ENCODE results near the gene CDON.

The CDON gene

DNA sequence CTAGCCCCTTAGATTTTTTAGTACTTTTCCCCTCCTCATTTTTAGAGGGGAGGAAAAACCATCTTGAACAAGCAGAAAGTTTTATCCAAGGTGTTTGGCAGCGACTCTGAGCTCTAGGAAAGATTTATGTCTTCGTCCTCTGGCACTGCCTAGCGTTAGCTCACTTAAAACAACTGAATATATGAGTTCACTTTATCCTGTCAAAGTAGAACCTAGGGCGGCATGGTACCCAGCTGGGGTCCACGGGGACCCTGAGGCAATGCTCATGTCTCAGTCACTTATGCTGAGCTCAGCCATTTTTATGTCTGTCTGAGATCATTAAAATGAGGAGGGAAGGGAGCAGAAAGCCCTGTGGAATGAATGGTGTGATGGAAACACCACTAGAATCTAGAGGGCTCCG lies 131.0 kb downstream of the CDON start:
- TF ChIP-seq, protein P1, sequence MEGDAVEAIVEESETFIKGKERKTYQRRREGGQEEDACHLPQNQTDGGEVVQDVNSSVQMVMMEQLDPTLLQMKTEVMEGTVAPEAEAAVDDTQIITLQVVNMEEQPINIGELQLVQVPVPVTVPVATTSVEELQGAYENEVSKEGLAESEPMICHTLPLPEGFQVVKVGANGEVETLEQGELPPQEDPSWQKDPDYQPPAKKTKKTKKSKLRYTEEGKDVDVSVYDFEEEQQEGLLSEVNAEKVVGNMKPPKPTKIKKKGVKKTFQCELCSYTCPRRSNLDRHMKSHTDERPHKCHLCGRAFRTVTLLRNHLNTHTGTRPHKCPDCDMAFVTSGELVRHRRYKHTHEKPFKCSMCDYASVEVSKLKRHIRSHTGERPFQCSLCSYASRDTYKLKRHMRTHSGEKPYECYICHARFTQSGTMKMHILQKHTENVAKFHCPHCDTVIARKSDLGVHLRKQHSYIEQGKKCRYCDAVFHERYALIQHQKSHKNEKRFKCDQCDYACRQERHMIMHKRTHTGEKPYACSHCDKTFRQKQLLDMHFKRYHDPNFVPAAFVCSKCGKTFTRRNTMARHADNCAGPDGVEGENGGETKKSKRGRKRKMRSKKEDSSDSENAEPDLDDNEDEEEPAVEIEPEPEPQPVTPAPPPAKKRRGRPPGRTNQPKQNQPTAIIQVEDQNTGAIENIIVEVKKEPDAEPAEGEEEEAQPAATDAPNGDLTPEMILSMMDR (conservative IDR thresholded peaks at IDR 0.05), result no peak
- H3K27ac ChIP-seq, result no peak overlapping the region

DNA sequence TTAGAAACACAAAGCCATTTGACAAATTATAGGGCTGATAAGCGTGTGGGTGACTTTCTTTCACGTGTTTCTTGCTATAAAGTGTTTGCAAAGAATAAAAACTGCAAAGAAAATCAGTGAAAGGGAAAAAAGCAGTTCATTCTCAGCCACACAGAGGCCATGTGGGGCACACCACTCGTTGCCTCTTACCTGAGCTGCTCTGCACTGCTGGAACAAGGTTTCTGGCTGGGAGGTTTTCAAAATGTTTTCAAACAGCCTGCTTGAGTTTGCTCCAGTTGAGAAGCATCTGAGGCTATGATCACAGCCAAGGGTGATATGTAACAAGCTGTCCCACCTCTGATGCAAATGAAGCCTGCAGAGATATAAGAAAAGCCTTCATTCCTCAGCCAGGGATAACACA lies 131.6 kb downstream of the CDON start:
- no peak overlapping the region for H3K27ac ChIP-seq

DNA sequence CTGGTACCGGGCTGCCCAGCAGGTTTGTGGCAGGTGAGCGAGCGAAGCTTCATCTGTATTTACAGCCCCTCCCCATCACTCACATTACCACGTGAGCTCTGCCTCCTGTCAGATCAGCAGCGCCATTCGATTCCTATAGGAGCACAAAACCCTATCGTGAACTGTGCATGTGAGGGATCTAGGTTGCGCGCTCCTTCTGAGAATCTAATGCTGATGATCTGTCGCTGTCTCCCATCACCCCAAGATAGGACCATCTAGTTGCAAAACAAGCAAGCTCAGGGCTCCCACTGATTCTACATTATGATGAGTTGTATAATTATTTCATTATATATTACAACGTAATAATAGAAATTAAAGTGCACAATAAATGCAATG lies 132.6 kb downstream of the CDON start:
- TF ChIP-seq, protein P1 (conservative IDR thresholded peaks at IDR 0.05), result no peak
- H3K27ac ChIP-seq, result no peak overlapping the region

More for the DNA sequence above, 131.6 kb downstream of the CDON start:
- TF ChIP-seq, protein P1 (conservative IDR thresholded peaks at IDR 0.05), result no peak

DNA sequence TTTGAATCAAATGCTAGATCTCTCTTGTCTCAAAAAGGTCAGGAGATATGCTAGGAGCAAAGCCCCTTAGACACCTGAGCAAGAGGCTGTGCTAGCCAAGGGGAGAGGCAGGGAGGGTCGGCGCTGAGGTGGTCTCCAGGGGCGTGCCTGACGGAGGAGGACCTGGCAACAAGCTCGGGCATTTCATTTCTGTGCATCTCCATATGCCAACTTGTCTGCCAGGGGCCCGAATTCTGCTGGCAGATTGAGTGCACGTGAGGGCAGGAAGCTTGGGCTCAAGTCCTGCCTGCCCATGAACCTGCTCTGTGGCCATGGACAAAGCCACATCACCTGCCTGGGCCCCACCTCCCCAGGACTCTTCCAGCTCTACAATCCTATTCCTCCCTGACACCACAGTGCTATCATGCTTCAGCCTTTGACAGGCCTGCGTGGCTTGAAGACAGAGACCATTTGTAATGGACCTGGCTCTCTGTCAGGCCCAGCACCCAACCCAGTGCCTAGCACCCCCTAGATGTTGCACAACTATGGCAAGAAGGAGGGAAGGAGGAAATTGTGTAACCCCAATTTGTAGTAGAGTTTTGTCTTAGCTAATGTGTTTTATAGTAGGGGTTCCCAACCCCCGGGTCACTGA lies 133.1 kb downstream of the CDON start:
- TF ChIP-seq, protein P1 (conservative IDR thresholded peaks at IDR 0.05), result no peak
- no peak overlapping the region for H3K27ac ChIP-seq

DNA sequence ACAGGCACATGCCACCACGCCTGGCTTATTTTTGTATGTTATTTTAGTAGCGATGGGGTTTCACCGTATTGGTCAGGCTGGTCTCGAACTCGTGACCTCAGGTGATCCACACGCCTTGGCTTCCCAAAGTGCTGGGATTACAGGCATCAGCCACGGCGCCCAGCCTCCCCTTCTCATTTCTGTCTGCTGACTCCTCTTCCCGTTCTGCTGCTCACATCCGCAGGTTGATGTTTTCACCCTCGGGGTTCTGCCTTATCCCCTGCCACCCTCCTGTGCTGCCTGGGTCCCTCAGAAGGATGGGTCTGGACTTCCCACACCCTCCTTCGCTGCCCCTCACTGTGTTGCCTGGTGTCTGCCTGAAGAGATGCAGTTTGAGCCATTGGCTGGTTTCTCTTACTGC lies 136.0 kb downstream of the CDON start:
- no peak overlapping the region for H3K27ac ChIP-seq
- TF ChIP-seq, protein P1 (conservative IDR thresholded peaks at IDR 0.05), result no peak

DNA sequence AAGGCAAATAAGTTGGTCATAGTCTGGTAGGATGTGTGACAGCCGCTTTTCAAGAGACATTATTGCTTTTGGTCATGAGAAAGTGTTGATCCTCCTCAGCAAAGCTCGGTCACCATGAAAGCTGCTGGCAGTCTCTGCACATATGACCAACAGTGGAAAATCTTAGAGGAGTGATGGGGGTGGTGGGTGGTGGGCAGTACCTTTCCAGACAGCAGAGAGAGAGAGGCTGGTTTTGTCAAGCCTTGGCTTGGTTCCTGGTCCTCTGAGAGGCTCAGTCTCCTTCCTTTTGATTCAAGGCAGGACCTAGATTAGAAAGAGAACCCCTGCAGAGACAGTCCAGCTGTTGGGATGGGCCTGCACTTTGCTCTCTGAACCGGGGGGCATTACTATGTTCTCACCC lies 136.9 kb downstream of the CDON start:
- TF ChIP-seq, protein P1 (conservative IDR thresholded peaks at IDR 0.05), result no peak
- H3K27ac ChIP-seq, result no peak overlapping the region

DNA sequence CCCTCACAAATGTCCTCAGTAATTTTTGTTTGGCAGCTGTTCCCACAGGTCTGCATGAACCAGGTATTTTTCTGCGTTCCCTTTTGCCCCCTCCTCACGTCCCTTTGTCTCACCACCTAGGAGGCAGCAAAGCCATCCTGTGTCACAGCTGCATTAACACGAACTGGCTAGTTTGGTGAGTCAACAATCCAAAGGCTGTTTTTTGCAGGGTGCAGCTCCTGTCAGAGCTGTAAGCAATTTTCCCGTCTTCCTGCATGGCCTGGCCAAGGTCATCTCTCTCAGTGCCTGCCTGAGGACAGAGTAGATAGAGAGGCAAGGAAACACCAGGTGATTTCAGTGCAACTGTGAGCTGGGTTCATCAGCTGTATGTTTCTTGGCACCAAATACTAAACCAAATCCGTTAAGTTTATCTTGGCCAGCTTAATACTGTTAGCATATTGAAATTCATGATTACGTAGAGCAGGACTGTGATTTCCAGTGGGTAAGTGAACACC lies 137.4 kb downstream of the CDON start:
- no peak overlapping the region for H3K27ac ChIP-seq
- TF ChIP-seq, protein P1 (conservative IDR thresholded peaks at IDR 0.05), result no peak

All from VCaP (cell line).